Muscle of back (tissue), 11 donors: ENCODE results near the gene PAF1. TPM values are rescaled to one million over a fixed set of nuclear protein-coding genes. Genes with fewer than 3 reads are reported as not detected.

Source experiments
- DNase-seq, 3 donors: peaks; one replicate each; pipeline versions ENCODE4 v3.0.0 to v3.0.0-alpha.2; 2013
- polyA plus RNA-seq, 10 donors: library from polyadenylated mRNA; unstranded; fragments of 120-200 nt; gene quantifications; one replicate each; pipeline ENCODE4 v1.2.1, GENCODE V29; 2013; ENCODE audit not compliant: insufficient read length in 10 of 10

Gene PAF1
- polyA plus RNA-seq, 10 donors = 33.8 to 43.8 (median 38.7) TPM

DNA sequence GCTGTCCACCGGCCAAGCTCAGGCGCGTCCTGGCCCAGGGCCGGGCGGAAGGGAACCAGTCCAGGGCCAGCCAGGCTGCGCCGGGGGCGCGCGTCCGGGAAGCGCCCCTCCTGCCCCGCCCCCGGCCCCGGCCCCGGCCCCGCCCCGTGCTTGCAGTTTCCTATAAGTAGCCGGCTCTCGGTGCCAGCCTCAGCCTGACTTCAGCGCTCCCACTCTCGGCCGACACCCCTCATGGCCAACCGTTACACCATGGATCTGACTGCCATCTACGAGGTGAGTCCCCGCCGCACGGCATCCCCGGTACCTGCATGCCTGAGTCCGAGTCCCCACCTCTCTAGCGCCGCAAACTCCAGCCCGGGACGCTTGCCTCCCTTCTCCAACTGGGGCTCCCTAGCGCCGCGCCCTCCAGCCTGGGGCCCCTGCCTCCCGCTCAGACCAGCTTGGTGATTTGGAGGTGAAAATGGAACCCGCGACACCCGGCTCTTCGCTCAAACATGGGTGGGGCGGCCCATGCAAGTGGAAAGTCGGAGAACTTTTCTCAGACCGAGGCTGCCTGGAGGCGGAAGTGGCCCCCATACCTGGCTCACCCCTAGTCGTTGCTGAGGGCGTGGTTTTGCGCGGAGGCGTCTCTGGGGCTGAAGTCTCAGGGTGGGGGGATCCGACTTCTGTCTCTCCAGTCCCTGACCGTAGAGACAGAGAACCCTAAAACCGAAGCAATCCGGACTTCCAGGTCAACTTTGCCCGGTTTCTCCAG lies 15.9 kb upstream of the PAF1 start, which contains the start of gene ZFP36:
ZFP36 (plus strand) TSS at position 192 of the 754 bp plus-strand sequence; CDS start at position 250, 58 bp downstream.
- peak in 2 of 3 donors; percentile 89 to 91 for DNase-seq

DNA sequence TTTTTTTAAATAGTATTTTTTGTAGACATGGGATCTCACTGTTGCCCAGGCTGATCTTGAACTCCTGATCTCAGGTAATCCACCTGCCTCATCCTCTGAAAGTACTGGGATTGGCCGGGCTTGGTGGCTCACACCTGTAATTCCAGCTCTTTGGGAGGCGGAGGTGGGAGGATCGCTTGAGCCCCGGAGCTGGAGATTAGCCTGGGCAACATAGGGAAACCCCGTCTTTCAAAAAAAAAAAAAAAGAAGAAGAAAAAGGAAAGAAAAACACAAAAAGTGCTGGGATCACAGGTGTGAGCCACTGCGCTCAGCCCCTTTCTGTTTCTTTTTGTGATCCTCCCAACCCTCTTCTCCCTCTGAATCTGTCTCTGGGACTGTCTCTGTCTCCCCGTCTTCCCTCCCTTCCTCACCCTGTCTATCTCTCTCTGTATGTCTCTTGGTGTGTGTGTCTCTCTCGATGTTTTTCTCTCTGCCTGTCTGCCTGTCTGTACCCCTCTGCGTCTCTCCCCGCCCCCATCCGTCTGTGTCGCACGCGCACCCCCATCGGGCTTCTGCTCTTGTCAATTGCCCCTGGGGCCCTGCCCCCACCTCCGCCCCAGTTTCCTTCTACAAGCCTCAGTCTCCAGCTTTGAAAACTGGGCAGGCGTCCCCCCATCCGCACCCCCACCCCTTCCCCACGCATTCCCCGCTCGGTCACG lies 15.2 kb upstream of the PAF1 start:
- no peak for DNase-seq

DNA sequence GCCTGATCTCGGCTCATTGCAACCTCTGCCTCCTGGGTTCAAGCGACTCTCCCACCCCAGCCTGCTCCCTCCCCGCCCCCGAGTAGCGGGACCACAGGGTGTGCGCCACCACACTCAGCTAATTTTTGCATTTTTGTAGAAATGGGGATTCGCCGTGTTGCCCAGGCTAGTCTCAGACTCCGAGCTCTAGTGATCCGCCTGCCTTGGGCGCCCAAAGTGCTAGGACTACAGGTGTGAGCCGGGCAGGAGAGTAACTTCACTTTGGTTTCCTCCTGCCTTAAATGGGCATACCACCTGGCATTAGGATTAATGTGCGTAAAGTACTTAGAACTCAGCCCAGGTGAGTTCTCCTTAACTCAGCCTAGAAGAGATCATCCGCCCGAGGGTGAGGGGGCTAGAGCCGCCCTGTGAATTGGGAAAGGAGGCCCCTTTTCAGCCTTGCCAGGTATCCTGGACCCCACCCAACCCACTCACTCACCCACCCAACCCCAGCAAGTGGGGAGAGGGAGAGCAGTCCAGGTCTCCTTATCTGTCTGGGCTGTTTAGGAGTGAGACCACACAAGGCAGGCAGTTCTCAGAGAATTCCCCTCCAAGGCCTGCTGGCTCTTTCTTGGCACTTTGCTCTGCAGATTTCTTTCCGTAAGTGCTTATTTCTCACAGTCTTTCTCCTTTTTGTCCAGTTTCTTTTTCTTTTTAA lies 14.5 kb upstream of the PAF1 start:
- DNase-seq = peak in 1 of 3 donors; percentile 50

DNA sequence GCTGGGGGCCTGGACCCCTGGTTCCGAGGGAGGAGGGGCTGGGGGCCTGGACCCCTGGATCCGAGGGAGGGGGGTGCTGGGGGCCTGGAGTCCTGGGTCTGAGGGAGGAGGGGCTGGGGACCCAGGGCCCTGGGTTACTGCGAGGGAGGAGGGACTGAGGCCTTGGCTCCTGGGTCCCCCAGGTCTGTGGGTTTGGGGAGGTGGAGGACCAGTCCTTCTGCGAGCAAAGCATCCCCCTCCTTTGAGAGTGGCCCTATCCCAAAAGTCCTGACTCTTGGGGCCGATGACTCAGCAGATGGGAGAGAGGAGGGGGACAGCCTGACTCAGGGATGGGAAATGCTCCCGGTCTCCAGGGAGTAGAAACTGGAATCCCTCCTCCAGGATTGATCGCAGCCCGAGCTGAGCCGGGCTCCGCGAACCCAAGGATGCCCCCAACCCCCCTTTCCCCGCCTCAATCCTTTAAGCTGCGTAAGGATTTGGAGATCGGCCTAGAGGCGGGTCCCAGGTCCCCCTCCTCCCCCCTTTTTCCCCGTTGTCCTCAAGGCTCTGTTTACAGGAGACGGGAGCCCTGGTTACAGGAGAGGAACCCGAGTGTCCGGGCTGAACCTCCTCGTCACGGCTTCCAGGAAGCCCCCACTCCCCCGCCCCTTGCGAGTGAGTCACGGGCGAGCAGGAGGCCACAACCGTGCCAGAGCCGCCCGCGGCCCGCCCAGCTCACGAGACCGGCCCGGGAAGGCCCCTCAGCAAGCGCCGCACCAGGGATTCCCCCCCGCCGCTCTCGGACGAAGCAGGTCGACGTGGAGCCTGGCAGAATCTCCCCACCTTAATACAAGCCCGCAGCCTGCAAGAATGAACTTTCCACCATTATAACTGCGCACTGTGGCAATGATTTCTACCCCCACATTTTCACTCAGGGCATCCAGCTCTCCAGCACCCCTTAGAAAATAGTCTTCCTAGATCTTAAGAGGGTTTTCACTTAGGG lies 12.7 kb upstream of the PAF1 start:
- DNase-seq = peak; percentile 97 to 99 (median 99)

DNA sequence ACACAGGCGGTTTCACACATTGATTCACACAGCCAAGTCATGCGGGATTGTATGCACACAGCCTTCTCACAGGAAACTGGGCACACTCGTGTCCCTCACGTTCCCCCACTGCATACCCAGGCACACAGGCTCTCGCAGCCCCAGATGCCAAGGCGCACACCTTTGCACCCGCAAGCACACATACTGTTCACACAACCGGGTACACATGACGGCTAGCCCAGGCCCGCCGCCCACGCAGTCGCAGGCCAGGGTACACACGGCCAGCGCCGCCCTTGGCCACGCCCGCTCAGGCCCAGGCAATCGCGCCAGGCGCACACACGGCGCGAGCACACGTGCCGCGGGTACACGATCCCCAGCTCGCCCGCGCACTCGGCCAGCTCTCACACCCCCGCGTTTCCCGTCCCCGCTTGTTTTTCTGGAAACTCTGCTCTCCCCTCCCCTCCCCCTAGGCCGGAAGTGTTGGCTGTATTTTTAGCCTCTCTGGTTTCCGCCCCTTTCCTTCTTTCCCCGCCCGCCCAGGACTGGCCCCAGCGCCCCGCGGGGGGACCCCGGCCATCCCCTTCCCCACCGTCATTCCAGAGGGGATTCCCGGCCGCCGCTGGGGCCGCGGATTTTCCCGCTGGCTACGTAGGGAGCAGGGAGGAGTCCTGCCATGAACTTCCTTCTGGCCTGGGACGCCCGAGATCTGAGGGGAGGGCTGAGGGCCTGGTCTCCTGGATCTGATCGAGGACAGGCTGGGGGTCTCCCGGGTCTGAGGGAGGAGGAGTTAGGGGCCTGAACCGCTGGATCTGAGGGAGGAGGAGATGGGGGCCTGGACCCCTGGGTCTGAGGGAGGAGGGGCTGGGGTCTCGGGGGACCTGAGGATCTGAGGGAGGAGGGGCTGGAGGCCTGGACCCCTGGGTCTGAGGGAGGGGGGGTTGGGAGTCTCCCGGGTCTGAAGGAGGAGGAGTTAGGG lies 11.7 kb upstream of the PAF1 start:
- peak; percentile 92 to 96 (median 93) for DNase-seq

DNA sequence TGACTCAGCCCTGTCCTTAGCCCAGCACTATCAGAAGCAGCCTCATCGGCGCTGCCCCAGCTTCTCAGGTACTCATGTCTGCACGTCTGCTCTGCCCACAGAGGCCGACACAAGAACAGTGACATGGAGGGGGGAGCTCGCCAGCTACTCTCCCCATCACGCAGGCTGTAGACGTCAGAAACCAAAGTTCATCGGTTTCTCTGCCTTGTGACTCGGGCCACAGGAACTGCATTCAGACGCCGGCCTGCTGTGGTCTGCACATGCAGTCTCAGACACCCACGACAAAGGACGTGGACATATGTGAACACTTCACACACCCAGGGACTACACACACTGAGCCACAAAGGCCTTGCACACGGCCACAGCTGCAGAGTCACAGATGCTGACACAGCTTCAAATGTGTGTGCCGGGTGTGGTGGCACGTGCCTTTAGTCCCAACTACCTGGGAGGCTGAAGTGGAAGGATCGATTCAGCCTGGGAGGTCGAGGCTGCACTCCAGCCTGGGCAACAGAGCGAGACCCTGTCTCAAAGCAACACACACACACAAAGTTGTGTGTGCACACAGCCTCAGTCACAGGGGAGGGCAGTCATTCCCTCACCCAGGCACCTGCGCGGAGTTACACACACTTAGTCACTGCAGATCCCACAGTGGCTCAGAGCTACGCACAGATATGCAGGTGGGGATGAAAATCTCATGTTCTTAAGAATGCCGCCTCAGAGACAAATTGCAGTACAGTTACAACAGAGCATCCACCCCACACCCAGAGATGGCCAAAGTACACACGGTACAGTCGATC lies 10.8 kb upstream of the PAF1 start:
- peak in 1 of 3 donors; percentile 57 for DNase-seq

DNA sequence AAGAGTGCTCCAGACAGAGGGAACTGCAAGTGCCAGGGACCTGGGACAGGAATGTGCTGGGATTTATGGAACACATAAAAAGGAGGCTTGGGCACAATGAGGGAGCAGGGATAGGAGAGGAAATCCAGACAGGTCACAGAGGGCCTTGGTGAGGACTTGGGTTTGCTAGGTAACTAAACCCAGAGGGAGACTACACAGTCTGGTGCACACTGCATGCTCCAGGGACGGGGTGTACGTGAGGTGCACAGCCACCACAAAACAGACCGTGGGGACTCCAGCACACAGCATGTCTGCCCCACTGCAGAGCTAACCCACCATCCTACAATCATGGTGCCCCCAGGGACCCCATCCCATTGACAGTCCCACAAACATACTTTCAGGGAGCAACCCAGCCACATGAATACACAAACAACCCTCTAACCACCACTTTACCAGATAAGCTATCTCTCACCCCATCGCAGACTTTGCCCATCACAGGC lies 10.2 kb upstream of the PAF1 start:
- no peak for DNase-seq

DNA sequence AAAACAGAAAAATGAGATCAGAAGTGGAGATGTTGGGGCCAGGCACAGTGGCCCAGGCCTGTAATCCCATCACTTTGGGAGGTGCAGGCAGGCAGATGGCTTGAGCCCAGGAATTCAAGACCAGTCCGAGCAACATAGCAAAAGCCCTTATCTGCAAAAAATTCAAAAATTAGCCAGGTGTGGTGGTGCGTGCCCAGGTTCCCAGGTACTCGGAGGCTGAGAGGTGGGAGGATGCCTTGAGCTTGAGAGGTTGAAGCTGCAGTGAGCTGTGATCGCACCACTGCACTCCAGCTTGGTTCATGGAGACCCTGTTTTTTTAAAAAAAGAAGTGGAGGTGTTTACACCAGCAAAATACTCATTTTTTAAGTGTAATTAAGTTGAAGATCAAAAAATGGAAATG lies 9.2 kb upstream of the PAF1 start:
- no peak for DNase-seq

DNA sequence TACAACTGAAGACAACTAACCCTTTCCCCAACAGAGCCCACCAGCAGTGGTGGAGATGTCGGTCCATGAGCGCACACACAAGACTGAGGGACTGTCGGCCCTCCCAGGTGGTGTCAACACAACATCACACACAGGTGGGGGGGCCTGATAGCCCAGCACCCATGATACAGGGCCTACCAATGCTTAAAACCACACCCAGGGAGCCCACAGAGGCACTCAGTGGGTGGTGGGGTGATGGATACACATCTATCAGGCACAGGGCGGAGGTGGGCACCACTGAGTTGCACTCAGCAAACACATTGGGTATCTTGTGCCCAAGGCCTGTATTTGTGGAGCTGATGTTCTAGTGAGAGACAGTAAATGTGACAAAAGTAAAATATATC lies 8.8 kb upstream of the PAF1 start:
- DNase-seq = no peak

DNA sequence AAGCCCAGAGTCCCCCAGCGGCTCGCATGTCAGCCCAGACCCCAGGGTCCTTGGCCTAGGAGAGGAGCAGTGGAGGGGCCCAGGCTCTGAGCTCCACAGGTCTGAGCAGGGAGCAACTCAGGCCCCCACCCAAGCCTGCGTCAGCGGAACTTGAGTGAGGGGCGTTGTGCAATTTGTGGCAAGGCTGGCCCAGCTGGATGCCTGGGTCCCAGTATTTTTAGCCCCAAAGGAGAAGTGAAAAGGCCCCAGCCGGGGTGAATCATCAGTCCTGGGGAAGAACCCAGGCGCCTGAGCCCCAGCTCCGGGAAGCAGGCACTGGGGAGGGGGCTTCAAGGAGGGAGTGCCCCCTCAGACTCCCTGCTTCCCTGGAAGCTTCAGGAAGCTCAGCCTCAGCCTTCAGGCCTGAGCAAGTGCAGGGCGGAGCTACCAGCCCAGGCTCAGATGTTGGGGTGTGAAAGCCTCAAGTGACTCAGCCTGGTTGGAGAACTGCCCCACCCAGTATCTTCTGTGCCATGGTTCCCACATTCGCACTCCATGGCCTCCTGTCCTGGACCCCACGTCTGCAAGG lies 7.5 kb upstream of the PAF1 start:
- peak in 1 of 3 donors; percentile 56 for DNase-seq

DNA sequence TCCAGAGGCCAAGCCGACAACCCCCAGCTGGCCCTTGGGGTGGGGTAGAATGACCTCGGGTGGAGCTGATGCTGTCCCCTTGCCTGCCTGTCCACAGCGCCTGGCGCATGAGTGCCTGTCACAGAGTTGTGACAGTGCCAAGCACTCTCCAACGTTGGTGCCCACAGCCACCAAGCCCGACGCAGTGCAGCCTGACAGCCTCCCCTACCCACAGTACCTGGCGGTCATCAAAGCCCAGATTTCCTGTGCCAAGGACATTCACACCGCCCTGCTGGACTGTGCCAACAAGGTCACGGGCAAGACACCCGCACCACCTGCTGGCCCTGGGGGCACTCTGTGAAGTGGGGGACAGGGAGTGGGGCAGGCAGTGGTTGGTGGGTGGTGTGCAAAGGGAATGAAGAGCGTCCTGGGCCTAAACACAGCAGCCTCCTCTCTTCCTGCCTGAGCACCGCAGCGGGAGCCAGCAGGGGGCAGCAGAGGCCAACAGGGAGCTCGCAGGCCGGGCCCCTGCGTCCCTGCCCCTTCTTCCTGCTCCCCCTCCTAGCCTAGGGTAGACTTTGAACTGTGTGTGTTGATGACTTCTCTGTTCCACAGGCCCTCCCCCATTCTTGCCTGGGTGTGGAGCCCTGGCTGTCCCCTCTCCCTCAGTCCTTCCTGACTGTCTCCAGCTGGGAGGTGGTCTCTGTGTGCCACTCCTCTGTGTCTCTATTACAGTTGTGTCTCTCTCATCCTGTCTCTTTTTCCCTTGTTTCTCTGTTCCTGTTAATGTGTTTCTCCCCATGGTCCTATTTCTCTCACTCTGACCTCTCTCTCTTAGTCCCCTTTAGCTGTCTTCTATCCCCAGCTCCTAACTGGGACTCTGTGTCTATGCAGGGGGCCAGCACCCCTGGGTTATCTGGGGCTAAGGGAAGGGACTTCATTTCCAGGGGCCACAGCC lies 6.7 kb upstream of the PAF1 start:
- peak; percentile 78 to 94 (median 90) for DNase-seq

DNA sequence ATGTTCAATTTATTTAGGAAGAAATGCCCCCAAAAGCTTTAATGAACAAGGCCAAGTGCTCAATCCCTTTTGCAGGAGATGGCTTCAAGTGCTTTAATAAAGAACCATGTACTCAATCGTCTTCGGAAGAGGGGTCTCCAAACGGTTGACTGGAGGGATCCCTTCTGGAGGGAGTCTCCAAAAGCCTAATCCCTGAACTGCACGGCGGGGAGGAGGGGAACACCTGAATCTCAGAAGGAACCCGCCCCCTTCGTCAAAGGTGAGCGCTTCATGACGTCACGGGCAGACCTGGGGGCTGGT lies 505 bp downstream of the PAF1 start:
- DNase-seq = no peak

DNA sequence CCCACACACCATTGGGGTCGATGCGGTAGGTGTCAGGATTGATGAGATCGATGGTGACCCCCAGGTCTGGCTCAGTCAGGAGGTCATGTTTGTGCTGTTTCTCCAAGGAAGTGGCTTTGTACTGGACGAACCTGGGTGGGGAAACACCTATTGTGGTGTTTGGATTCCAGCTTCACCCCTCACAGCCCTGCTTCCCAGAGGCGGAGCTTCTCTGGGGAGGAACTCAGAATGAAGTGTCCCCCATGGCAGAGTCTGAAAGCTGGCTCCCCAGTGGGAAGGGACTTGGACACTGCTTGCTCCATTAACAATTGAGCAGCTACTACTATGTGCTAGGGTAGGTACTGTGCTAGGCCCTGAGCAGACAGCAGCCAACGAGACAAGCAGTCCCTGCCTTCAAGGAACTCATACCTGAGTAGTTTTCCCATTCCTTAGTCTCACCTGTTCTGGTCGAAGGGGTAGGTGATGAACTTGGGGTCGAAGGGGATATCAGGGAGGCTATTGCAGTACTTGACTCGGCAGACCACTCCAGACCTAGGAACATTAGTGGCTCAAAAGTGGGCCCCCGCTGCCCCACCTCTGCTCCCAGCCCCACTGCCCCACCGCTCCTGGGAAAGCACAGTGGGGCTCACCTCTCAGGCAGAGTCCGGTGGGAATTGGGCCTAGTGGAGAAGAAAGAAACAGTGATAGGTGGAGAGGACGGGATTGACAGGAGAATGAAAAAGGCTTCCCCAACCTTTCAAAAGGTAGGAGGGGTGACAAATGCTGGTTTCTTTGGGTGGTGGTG lies 1.1 kb downstream of the PAF1 start:
- DNase-seq = no peak

DNA sequence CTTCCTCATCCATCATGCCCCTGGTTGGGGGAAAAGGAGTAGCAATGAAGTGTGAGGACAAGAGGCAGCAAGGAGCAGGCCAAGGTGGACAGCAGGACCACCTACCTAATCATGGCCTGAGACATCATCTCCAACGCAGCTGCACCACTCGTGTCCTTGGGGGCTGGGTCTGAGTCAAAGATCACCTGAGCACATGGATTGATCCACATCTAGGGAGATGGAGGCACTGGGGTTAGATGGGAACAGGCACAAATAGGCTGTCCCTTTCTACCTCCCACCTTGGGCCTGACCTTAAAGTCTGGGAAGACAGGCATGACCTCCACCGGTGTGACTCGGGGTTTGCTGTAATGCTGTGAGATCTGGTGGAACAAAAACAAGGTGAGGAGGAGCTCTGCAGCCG lies 2.2 kb downstream of the PAF1 start:
- no peak for DNase-seq

DNA sequence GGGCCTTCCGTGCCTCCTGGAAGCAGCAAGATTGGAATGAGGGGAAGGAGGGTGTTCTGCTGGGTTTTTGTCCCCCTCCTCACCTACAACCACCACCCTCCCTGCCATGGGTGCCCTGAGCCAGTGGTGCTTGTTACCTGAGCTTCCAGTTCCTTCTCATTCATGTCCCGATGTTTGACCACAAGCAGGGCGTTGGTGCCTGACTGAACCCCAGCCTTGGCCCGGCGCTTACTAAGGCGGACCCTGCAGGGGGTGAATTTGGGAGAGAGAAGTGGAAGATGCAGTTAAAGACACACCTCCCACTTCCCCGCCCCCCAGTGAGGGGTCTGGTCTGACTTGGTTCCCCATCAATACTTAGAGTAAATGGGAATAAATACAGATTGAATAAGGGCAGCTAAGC lies 4.3 kb downstream of the PAF1 start:
- DNase-seq = no peak

DNA sequence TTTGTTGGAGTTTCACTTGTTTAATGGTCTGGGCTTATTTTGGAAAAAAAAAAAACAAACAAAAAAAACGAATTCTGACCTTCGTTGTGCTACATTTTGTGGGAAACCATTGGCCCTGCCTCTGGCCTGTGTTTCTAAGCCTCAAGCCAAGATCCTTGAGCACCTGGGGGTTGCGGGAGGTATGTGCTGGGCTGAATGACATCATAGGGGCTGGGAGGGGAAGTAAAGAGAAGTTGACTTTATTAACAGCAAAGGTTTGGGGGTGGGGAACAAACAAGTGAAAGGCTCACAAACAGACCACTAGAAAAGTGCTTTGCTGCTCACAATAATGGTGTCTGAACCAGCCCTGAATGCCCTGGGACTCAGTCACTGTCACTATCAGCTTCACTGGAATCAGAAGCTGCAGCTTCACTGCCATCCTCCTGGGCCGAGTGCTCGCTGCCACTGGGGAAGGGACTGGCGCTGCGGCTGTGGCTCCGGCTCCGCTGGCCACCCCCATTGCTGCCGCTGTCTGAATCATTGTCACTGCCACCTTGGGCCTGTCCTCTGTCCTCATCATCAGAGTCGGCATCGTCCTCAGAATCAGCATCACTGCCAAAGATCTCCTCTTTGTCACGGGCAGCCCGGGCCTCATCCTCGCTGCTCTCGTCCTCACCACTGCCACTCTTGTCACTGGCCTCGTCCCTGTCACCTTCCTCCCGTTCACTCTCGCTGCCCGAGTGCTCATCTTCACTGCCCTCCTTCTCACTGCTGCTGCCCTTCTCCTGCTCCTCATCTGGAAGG lies 5.1 kb downstream of the PAF1 start:
- no peak for DNase-seq
